ENCODE measurements around the gene SIVA1.

The SIVA1 gene

DNA sequence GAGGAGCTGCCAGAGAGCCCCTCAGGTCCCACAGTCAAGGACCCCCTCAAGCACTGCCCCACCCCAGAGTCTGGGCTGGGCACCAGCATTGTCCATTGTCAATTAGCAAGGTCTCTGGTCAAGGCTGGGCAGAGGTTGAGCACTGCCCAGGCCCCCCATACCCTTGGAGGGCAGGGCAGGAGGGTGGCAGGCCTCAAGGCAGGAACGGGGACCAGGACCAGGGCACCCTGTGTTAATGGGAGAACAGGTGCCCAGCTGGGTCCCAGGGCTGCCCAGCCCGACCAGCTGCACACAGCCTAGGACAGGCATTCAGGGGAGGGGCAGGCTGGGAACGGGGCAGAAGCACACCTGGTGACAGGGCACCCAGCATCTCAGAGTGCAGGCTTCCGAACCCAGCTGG lies 18.4 kb downstream of the SIVA1 start:
- no peak for DNase-seq (ENCODE audit: low spot score)

DNA sequence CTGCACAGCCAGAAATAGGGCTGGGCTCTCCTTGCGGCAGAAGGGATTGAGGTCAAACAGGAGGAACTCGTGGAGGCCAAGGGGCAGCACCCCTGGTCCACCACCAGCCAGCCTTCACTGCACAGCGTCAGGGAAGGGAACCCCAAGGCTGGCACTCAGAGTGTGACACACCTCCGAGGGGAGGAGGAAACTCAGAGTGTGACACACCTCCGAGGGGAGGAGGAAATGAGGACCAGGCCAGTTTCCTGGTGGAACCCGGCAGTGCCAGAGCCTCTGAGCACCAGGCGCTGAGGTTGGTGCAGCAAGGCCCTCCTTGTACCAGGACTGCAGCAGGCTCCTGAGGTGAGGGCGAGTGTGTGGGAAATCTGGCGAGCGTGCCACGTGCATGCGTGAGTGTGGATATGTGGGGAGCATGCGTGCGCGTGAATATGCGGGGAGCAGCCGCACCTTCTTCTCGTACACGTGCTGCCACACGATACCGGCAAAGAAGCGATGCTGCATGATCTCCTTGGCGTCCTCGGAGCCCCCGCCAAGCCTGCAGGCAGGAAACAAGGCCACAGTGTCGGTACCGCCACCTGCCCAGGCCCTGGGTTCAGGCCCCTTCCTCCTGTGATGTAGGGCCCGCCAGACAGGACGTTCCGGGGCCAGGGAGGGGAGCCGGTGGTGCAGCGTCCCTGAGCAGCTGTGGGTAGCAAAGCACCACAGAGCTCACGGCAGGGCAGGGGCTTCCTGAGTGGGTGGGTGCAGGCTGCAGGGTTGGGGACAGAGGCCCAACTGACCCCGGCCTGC lies 19.2 kb downstream of the SIVA1 start:
- DNase-seq (ENCODE audit: low spot score), result peak; percentile 7

GRCh38 chr14:104772707-104773504 lies 20.0 kb downstream of the SIVA1 start:
- DNase-seq (ENCODE audit: low spot score), result no peak

DNA sequence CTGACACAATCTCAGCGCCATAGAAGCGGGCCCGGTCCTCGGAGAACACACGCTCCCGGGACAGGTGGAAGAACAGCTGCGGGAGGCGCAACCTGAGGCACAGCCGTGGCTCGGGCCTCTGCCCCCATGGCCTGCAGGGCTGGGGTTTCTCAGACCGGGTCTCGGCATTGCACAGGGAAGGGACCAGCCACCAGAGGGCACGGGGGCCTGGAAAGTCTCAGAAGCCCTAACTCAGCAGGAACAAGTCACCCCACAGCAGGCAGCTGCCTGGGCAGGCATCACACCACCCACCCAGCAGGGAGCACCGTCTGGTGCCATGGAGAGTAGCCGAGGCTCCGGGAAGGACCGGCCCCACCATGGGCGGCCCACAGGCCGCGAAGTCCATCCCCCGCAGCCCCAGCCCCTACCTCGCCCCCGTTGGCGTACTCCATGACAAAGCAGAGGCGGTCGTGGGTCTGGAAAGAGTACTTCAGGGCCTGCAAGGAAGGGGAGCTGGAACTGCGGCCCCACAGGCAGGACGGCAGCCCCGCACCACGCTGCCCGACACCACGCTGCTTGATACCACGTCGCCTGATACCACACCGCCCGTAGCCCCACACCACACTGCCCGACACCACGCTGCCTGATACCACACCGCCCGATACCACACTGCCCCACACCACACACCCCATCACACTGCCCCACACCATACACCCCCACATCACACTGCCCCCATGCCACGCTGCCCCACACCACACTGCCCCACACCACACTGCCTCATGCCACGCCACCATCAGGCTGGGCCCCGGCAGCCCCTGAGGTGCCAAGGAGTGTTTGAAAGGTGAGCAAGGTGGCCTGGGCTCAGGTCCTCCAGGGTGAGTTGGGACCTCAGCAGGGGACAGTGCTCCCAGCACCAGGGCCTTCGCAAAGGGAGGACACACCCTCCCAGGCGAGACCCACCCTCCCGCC lies 20.8 kb downstream of the SIVA1 start:
- no peak for DNase-seq (ENCODE audit: low spot score)

GRCh38 chr14:104774453-104775072 lies 21.6 kb downstream of the SIVA1 start:
- no peak for DNase-seq (ENCODE audit: low spot score)

- no peak for DNase-seq (ENCODE audit: low spot score)
Observed at GRCh38 chr14:104775073-104775489, 22.1 kb downstream of the SIVA1 start.

DNA sequence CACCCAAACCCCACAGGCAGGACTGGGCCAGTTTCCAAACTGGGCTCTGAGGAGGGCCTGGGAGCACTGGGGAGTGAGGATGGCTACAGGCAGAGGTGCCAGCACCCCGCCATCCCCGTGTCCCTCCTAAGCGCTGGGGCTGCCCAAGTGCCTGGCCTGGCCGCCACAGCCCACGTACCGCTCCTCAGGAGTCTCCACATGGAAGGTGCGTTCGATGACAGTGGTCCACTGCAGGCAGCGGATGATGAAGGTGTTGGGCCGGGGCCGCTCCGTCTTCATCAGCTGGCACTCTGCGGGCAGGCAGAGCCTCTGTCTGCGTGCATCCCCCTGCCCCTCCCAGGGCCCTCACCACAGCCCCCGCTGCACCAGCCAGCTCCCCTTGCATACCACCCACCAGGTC lies 23.5 kb downstream of the SIVA1 start:
- DNase-seq (ENCODE audit: low spot score), result no peak

DNA sequence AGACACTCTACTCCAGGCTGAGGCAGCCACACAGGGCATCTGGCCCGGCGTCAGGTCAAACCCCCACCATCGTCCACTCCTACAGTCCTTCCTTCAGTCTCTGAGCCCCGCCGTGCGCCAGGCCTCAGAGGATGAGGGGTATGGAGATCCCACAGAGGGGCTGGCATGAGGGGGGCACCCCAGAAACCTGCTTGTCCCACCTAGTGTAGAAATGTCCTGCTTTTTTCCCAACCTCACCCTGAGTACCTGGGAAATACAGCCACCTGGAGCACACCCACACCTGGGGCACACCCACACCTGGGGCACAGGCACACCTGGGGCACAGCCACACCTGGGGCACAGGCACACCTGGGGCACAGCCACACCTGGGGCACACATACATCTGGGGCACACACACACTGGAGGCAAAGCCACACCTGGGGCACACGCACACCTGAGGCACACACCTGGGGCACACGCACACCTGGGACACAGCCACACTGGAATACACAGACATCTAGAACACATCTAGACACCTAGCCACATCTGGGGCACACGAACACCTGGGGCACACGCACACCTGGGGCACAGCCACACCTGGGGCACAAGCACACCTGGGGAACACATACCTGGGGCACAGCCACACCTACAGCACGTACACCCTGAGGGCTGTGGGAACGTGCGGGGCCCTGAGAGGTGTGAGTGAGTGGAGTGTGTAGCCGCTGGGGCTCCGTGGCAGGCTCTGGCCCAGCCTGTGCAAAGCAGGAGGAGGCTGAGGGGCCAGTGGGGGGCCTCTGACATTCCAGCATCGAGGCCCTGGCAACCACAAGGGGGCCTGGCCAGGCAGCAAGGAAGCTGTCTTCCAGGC lies 24.2 kb downstream of the SIVA1 start:
- DNase-seq (ENCODE audit: low spot score), result no peak

DNA sequence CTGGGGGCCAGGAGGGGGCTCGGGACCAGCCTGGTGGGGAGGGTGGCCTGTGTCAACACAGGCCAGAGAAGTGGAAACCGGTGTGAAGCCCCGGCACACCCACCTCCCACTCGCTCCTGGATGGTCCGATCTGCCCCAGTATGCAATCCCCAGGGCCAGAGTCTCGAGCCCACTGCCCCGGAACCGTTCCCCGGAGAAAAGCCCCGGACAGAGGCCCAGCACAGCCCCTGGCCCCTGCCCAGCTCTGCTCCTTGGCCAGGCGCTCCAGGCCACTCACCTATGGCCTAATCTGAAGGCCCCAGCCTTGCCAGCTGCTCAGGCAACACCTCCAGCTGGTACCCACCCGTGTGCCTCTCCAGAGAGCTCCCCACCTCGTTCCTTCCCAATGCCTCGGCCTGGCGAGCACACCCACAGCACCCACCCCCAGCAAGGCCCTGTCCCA lies 24.9 kb downstream of the SIVA1 start:
- DNase-seq (ENCODE audit: low spot score), result no peak

GRCh38 chr14:104778694-104779331 lies 25.9 kb downstream of the SIVA1 start:
- no peak for DNase-seq (ENCODE audit: low spot score)

DNA sequence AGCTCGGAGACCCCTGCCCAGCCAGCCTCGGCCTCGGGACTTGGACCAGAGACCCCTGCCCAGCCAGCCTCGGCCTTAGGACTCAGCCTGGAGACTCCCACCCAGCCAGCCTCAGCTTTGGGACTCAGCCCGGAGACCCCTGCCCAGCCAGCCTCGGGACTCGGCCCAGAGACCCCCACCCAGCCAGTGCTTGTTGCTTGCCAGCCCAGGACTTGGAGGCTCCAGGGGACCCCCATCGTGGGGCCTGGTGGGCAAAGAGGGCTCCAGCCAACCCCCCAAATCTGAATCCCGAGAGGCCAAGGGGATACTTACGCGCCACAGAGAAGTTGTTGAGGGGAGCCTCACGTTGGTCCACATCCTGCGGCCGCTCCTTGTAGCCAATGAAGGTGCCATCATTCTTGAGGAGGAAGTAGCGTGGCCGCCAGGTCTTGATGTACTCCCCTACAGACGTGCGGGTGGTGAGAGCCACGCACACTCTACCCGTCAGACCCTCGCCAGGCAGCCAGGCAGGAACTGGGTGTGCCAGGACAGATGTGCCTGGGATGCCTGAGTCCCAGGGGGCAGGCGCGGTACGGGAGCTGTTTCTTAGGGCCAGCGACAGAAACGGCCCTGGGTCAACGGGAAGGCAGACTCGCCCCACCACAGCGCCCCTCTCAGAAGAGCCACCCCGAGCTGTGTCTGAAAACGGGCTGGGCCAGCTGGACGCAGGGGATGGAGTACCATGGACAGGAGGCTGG lies 27.0 kb downstream of the SIVA1 start:
- DNase-seq (ENCODE audit: low spot score), result no peak

GRCh38 chr14:104780513-104781030 lies 27.6 kb downstream of the SIVA1 start:
- DNase-seq (ENCODE audit: low spot score), result no peak

- DNase-seq (ENCODE audit: low spot score), result no peak
Observed at GRCh38 chr14:104781271-104782077, 28.5 kb downstream of the SIVA1 start.

- no peak for DNase-seq (ENCODE audit: low spot score)
Observed at GRCh38 chr14:104782086-104782807, 29.3 kb downstream of the SIVA1 start.

GRCh38 chr14:104782808-104783139 lies 29.8 kb downstream of the SIVA1 start:
- DNase-seq (ENCODE audit: low spot score), result no peak

DNA sequence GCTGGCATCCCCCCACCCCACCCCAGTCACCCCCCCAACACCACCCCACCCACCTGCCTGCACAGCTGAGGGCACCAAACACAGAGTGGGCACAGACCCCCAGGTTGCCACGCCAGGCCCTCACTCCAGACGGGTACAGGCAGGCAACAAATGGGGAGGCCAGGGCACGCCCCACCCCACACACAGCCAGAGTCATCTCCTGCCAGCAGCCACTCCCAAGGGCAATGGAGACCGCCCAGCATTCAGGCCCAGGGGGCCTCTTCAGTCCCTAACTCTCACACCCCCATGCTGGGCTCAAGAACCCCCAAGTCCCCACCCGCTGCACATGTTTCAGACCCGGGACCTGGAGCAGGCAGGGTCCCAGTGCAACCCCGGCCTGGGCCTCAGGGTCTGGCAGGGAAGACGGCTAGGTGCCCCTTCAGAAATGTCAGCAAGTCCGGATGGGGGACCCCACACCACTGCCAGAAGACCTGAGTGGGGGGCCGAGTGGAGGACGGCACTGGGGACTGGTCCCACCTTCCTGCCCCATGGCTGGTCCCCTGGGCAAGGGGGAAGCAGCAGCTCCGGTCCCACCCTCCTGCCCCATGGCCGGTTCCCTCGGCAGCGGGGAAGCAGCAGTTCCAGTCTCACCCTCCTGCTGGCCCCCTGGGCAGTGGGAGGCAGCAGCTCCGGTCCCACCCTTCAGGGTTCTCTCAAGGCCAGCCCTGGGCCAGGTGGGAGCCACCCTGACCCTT lies 30.7 kb downstream of the SIVA1 start:
- DNase-seq (ENCODE audit: low spot score), result no peak

DNA sequence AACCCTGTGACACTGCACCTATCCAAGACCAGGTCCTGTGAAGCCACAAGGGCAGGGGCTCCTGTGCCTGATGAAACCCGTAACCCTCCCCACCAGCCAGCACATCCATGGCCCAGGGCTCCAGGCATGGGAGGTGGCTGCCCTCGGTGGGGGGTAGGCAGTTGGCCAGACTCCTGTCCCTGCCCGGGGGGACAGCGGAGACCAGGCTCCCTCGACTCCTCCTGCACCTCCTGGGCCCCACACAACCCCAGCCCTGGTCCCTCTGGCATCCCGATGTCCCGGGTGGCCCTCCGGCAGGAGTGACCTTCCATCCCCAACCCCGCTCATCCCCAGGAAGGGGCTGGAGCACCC lies 31.2 kb downstream of the SIVA1 start:
- DNase-seq (ENCODE audit: low spot score), result no peak

All from kidney tubule cell (primary cell).